IMR-90 (cell line): ENCODE data around the gene MLH1. TPM values are rescaled to one million over a fixed set of nuclear protein-coding genes. Genes with fewer than 3 reads are reported as not detected.

Source experiments
- ATAC-seq: fragments of 200-7000 bp; cut with Tn5 transposase; 2 replicates; pipeline ENCODE4 v1.9.1; 2020; ENCODE audit warnings: low read depth, mild to moderate bottlenecking, moderate library complexity
- BruUV-seq: library from RNA; stranded (reverse); fragments of 400-500 nt; replicated peaks from 2 replicates; lab custom pipeline; 2021; lab: Mats Ljungman, UMichigan
- CTCF ChIA-PET: fragments of 300-600 bp; formaldehyde crosslinking; extraction: SDS; loops from one replicate; lab custom pipeline; 2021; ENCODE audit warnings: antibody characterized with exemption; lab: Yijun Ruan, JAX
- POLR2A ChIA-PET: fragments of 300-600 bp; sonication (Branson Sonifier 250); formaldehyde crosslinking; loops from one replicate; lab custom pipeline; 2022; ENCODE audit warnings: antibody characterized with exemption; ENCODE audit not compliant: unreplicated experiment; lab: Charles Lee
- DNase-seq: peaks from one replicate; pipeline ENCODE4 v3.0.0; 2013
- H2AFZ ChIP-seq: replicated peaks from 2 replicates; pipeline ENCODE3; 2013; ENCODE audit warnings: low read length, mild to moderate bottlenecking; ENCODE audit not compliant: poor library complexity
- H2AK5ac ChIP-seq: 2 replicates; pipeline ENCODE4 v1.6.1; 2013; ENCODE audit warnings: low read depth, low read length, inconsistent platforms
- H2AK9ac ChIP-seq: replicated peaks from 2 replicates; pipeline ENCODE3; 2013; ENCODE audit warnings: mild to moderate bottlenecking, low read depth, low read length, moderate library complexity; ENCODE audit not compliant: poor library complexity
- H2BK120ac ChIP-seq: 2 replicates; pipeline ENCODE4 v1.6.1; 2013; ENCODE audit warnings: low read depth, low read length, inconsistent platforms
- H2BK15ac ChIP-seq: 3 replicates; pipeline ENCODE4 v1.6.1; 2013; ENCODE audit warnings: low read depth, low read length, inconsistent platforms
- H2BK20ac ChIP-seq: 2 replicates; pipeline ENCODE4 v1.6.1; 2013; ENCODE audit warnings: low read depth, mild to moderate bottlenecking, inconsistent platforms, low read length, moderate library complexity
- H2BK5ac ChIP-seq: 2 replicates; pipeline ENCODE4 v1.6.1; 2013; ENCODE audit warnings: mild to moderate bottlenecking, low read depth, low read length, inconsistent platforms; ENCODE audit not compliant: poor library complexity, severe bottlenecking
- H3K14ac ChIP-seq: replicated peaks from 2 replicates; pipeline ENCODE4 v1.6.1; 2013; ENCODE audit warnings: low read depth, low read length, inconsistent platforms
- H3K18ac ChIP-seq: 2 replicates; pipeline ENCODE4 v1.6.1; 2013; ENCODE audit warnings: low read depth, low read length, control low read depth
- H3K23ac ChIP-seq: 2 replicates; pipeline ENCODE4 v1.6.1; 2013; ENCODE audit warnings: low read depth, low read length, inconsistent platforms
- H3K27ac ChIP-seq: 2 replicates; pipeline ENCODE4 v1.5.1; 2013; ENCODE audit warnings: mild to moderate bottlenecking, control low read depth, low read length; ENCODE audit not compliant: insufficient read depth
- H3K27me3 ChIP-seq: 2 replicates; pipeline ENCODE4 v1.6.1; 2013; ENCODE audit warnings: low read length; ENCODE audit not compliant: control insufficient read depth, insufficient read depth
- H3K36me3 ChIP-seq: 2 replicates; pipeline ENCODE4 v1.6.1; 2013; ENCODE audit warnings: low read length, mixed read lengths; ENCODE audit not compliant: control insufficient read depth, insufficient read depth
- H3K4ac ChIP-seq: 2 replicates; pipeline ENCODE4 v1.6.1; 2013; ENCODE audit warnings: low read depth, low read length, inconsistent platforms
- H3K4me1 ChIP-seq: 2 replicates; pipeline ENCODE4 v1.6.1; 2013; ENCODE audit warnings: low read length, mixed read lengths; ENCODE audit not compliant: control insufficient read depth, insufficient read depth
- H3K4me2 ChIP-seq: 2 replicates; pipeline ENCODE4 v1.6.1; 2013; ENCODE audit warnings: low read depth, mild to moderate bottlenecking, control low read depth, low read length, moderate library complexity
- H3K4me3 ChIP-seq: 2 replicates; pipeline ENCODE4 v1.5.1; 2013; ENCODE audit warnings: low read depth, mild to moderate bottlenecking, control low read depth, low read length, moderate library complexity; ENCODE audit not compliant: insufficient read depth
- H3K56ac ChIP-seq: 2 replicates; pipeline ENCODE4 v1.6.1; 2013; ENCODE audit warnings: low read length, inconsistent platforms; ENCODE audit not compliant: insufficient read depth; ENCODE audit errors: extremely low read depth
- H3K79me1 ChIP-seq, 2 experiments: 2 replicates each; pipeline ENCODE4 v1.6.1; 2013; ENCODE audit warnings: low read length in 2 of 2, inconsistent platforms in 1 of 2, low read depth in 1 of 2
- H3K9ac ChIP-seq: 2 replicates; pipeline ENCODE4 v1.6.1; 2013; ENCODE audit warnings: low read depth, low read length, control low read depth
- H3K9me1 ChIP-seq: 2 replicates; pipeline ENCODE4 v1.6.1; 2013; ENCODE audit warnings: low read length, inconsistent platforms; ENCODE audit not compliant: insufficient read depth
- H3K9me3 ChIP-seq: 2 replicates; pipeline ENCODE4 v1.6.1; 2013; ENCODE audit warnings: low read length; ENCODE audit not compliant: control insufficient read depth, insufficient read depth
- H4K20me1 ChIP-seq: 2 replicates; pipeline ENCODE4 v1.6.1; 2013; ENCODE audit warnings: low read length, inconsistent platforms; ENCODE audit not compliant: insufficient read depth
- H4K5ac ChIP-seq: 2 replicates; pipeline ENCODE4 v1.6.1; 2013; ENCODE audit warnings: mild to moderate bottlenecking, low read depth, low read length, control low read depth
- H4K8ac ChIP-seq, 2 experiments: 2 replicates each; pipeline ENCODE4 v1.6.1; 2013; ENCODE audit warnings: low read depth in 2 of 2, low read length in 2 of 2, control low read depth in 1 of 2, inconsistent platforms in 1 of 2
- H4K91ac ChIP-seq: 2 replicates; pipeline ENCODE4 v1.6.1; 2013; ENCODE audit warnings: low read depth, low read length, inconsistent platforms; ENCODE audit not compliant: insufficient read depth
- CEBPB ChIP-seq: IDR thresholded peaks from 2 replicates; pipeline ENCODE4 v1.6.1; 2012; ENCODE audit warnings: low read depth, low read length, improper control_type of control experiment
- CHD1 ChIP-seq: IDR thresholded peaks from 2 replicates; pipeline ENCODE4 v1.6.1; 2012; ENCODE audit warnings: low read depth, low read length, improper control_type of control experiment
- CTCF ChIP-seq: conservative IDR thresholded peaks from 2 replicates; pipeline ENCODE4 v1.5.1; 2012; ENCODE audit warnings: mild to moderate bottlenecking, low read depth, low read length, improper control_type of control experiment
- NFE2L2 ChIP-seq: fragments of 150-350 bp; IDR thresholded peaks from 2 replicates; pipeline ENCODE4 v1.6.1; 2016; ENCODE audit warnings: low read depth, mild to moderate bottlenecking, low read length
- POLR2A ChIP-seq: IDR thresholded peaks from 2 replicates; pipeline ENCODE4 v1.6.1; 2012; ENCODE audit warnings: mild to moderate bottlenecking, low read depth, low read length
- RAD21 ChIP-seq: IDR thresholded peaks from 2 replicates; pipeline ENCODE4 v1.6.1; 2012; ENCODE audit warnings: low read length, improper control_type of control experiment
- SMC3 ChIP-seq: fragments of 150-350 bp; IDR thresholded peaks from 2 replicates; pipeline ENCODE4 v1.6.1; 2016; ENCODE audit warnings: low read depth, mild to moderate bottlenecking, antibody characterized with exemption, low read length, moderate library complexity
- WGBS, 2 experiments: methylation state at CpG; one replicate each; pipeline versions ENCODE4 v1.1.5 to v1.1.7; 2013; ENCODE audit warnings: missing lambda C conversion rate in 2 of 2; ENCODE audit not compliant: insufficient read length in 1 of 2; ENCODE audit errors: extremely low coverage in 2 of 2; 5-methylcytosine and 5-hydroxymethylcytosine counted together
- dilution Hi-C: fragments of 300-500 bp; cut with HindIII; formaldehyde crosslinking; loops from one replicate; pipeline ENCODE4 v1.14.3; 2018; ENCODE audit warnings: low sequenced_read_pairs; ENCODE audit not compliant: unreplicated experiment
- in situ Hi-C: fragments of 300-500 bp; cut with MboI; formaldehyde crosslinking; loops from 3 replicates; pipeline ENCODE4 v1.14.3; 2019; ENCODE audit warnings: low sequenced_read_pairs, inconsistent platforms, mixed read lengths
- intact Hi-C: fragments of 100-400 bp; cut with micrococcal nuclease; formaldehyde crosslinking; loops from 2 replicates; pipeline ENCODE4 v1.10.0; 2022
- polyA plus RNA-seq, 3 experiments: library from polyadenylated mRNA; depleted of rRNA; stranded (reverse); fragments of >200 nt; gene quantifications; 2 replicates each; pipeline ENCODE4 v1.2.3, GENCODE V29; 2012; ENCODE audit warnings: low replicate concordance in 1 of 3
- total RNA-seq: library from RNA; depleted of rRNA; stranded (reverse); fragments of >200 nt; gene quantifications from 2 replicates; pipeline ENCODE4 v1.2.3, GENCODE V29; 2012
- TF ChIP-seq, protein P1 (sequence below): fragments of 150-350 bp; IDR thresholded peaks from 2 replicates; pipeline ENCODE4 v1.6.1; 2016; ENCODE audit warnings: low read depth, mild to moderate bottlenecking, low read length, moderate library complexity, borderline replicate concordance

The MLH1 gene
- total and polyA plus RNA-seq, 2 of the 4 experiments (the other 2 are of a cell fraction) = 30.2 to 54.1 TPM

- ATAC-seq (no peak), DNase-seq (no peak)
- Histone ChIP-seq H4K20me1 (no peaks in the 10 kb centered on the region), H3K14ac (no peak overlapping the region), H2BK5ac (no peak overlapping the region), H4K8ac (no peak overlapping the region), H2AK9ac (no peak overlapping the region), H2AK5ac (no peak overlapping the region), H4K5ac (no peak overlapping the region), H3K36me3 (no peaks in the 10 kb centered on the region), H3K4ac (no peak overlapping the region), H2BK20ac (no peak overlapping the region), H3K56ac (no peak overlapping the region), H3K4me2 (no peak overlapping the region), H3K27me3 (no peaks in the 10 kb centered on the region), H3K79me1 (no peaks in the 10 kb centered on the region), H3K27ac (no peak overlapping the region), H2BK120ac (no peak overlapping the region), H3K23ac (no peak overlapping the region), H3K9me1 (0 out of 2 replicates have a peak, but pooled peaks cover 2% of the 10 kb centered on the region), H4K91ac (no peak overlapping the region), H3K4me1 (peaks cover 3% of the 10 kb centered on the region), H3K18ac (no peak overlapping the region), H3K9me3 (no peaks in the 10 kb centered on the region), H2BK15ac (no peak overlapping the region), H2AFZ (no peak overlapping the region), H3K9ac (no peak overlapping the region), H3K4me3 (no peak overlapping the region)
- dilution Hi-C loops = no loop called here
- no TSS peak for BruUV-seq
- intact Hi-C loops = no loop called here
- TF ChIP-seq SMC3 (no peak), RAD21 (no peak), CHD1 (no peak), CTCF (no peak), NFE2L2 (no peak), POLR2A (no peak), CEBPB (no peak)
- TF ChIP-seq, protein P1, sequence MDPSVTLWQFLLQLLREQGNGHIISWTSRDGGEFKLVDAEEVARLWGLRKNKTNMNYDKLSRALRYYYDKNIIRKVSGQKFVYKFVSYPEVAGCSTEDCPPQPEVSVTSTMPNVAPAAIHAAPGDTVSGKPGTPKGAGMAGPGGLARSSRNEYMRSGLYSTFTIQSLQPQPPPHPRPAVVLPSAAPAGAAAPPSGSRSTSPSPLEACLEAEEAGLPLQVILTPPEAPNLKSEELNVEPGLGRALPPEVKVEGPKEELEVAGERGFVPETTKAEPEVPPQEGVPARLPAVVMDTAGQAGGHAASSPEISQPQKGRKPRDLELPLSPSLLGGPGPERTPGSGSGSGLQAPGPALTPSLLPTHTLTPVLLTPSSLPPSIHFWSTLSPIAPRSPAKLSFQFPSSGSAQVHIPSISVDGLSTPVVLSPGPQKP = no peak
- POLR2A ChIA-PET = interaction anchor here (1.0 kb wide), 1 partner anchor 20 kb away, joined by 3 read pairs; the partner anchor contains the start of genes EPM2AIP1 and MLH1
- in situ Hi-C loops = no loop called here
- WGBS, 2 experiments = no CpG with 5 or more reads among the region's 1 CpG
- CTCF ChIA-PET = interaction anchor here (1.2 kb wide), 1 partner anchor 13 kb away, joined by 3 read pairs; no protein-coding TSS in a partner anchor
These were observed 20.2 kb upstream of the MLH1 start for GRCh38 chr3:36973139-36973538.
